ENCODE data around the gene SLFN12. TPM values are rescaled to one million over a fixed set of nuclear protein-coding genes. Genes with fewer than 3 reads are reported as not detected.

The SLFN12 gene
- total and polyA plus RNA-seq, 2 donors = 3.4 to 9.7 TPM

GRCh38 chr17:35453171-35453570 is 20.9 kb upstream of the SLFN12 start:
- peaks cover 4 to 38% of the 10 kb centered on the region in 2 donors for H3K27me3 ChIP-seq (ENCODE audit: control insufficient read depth in 2 of 2, insufficient read depth in 1 of 2, low read length in 1 of 2)

DNA sequence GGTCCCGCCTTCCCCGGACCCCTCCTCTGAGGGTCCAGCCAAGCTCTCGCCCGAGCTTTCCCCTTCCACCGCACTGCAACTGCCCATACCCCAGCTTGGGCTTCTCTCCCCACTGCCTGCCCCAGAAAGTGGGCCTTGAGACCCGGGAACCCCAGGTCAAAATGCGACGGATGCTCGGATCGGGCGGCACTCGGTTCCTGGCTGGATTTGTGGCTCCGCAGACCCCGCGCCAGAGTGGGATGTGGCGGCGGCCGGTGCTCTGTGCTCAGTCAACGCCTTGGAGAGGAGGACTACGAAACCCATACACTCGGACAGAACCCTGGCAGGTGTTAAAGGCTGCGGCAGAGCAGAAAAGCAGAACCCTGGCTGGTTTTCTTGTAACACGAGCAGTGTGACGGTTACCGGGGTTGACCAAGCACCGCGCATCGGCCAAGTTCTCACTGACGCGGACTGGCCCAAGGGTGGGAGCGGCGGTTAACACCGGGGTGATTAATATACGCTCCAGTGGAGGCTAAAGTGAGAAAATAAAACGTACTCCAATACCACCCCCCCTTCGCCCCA is 17.2 kb upstream of the SLFN12 start:
- Histone ChIP-seq H3K36me3 (ENCODE audit: control insufficient read depth in 2 of 2, insufficient read depth in 2 of 2, low read length in 1 of 2) (no peaks in the 10 kb centered on the region), H3K9me3 (ENCODE audit: control insufficient read depth in 2 of 2, insufficient read depth in 1 of 2, low read length in 1 of 2) (peaks cover 0 to 5% of the 10 kb centered on the region in 2 donors), H3K27ac (ENCODE audit: low read depth in 1 of 2, low read length in 1 of 2) (no peak overlapping the region), H3K27me3 (ENCODE audit: control insufficient read depth in 2 of 2, insufficient read depth in 1 of 2, low read length in 1 of 2) (peaks cover 4 to 40% of the 10 kb centered on the region in 2 donors), H3K4me3 (ENCODE audit: low read length in 2 of 2) (peak overlapping the region; percentile 32 to 73), H3K4me1 (ENCODE audit: control insufficient read depth in 2 of 2, insufficient read depth in 2 of 2, low read length in 2 of 2) (peaks cover 6 to 25% of the 10 kb centered on the region in 2 donors)
- peak in 2 of 9 donors; percentile 7 to 35 for DNase-seq (ENCODE audit: low read depth in 6 of 9, low spot score in 9 of 9)
- WGBS = 11% methylated on average over 36 of the region's 36 CpGs

More at GRCh38 chr17:35453171-35453570, 20.9 kb upstream of the SLFN12 start:
- H3K9me3 ChIP-seq (ENCODE audit: control insufficient read depth in 2 of 2, insufficient read depth in 1 of 2, low read length in 1 of 2) = peaks cover 0 to 5% of the 10 kb centered on the region in 2 donors
- no peak overlapping the region for H3K27ac ChIP-seq (ENCODE audit: low read depth in 1 of 2, low read length in 1 of 2)
- no peak overlapping the region for H3K4me3 ChIP-seq (ENCODE audit: low read length in 2 of 2)
- DNase-seq (ENCODE audit: low read depth in 6 of 9, low spot score in 9 of 9) = no peak
- peaks cover 0 to 15% of the 10 kb centered on the region in 2 donors for H3K4me1 ChIP-seq (ENCODE audit: control insufficient read depth in 2 of 2, insufficient read depth in 2 of 2, low read length in 2 of 2)
- WGBS = 92% methylated on average over 1 of the region's 1 CpG
- no peaks in the 10 kb centered on the region for H3K36me3 ChIP-seq (ENCODE audit: control insufficient read depth in 2 of 2, insufficient read depth in 2 of 2, low read length in 1 of 2)

GRCh38 chr17:35448899-35449227 is 16.6 kb upstream of the SLFN12 start:
- H3K27ac ChIP-seq (ENCODE audit: low read depth in 1 of 2, low read length in 1 of 2) = no peak overlapping the region

GRCh38 chr17:35448214-35448898 is 16.1 kb upstream of the SLFN12 start, which contains the start of gene SLFN13:
TSS of gene SLFN13 (minus strand) at chr17:35448766. CDS start at chr17:35445680, 3,086 bp downstream.
- Histone ChIP-seq H3K36me3 (ENCODE audit: control insufficient read depth in 2 of 2, insufficient read depth in 2 of 2, low read length in 1 of 2) (no peaks in the 10 kb centered on the region), H3K27ac (ENCODE audit: low read depth in 1 of 2, low read length in 1 of 2) (peak within 1 kb of the TSS; percentile 22 to 71), H3K27me3 (ENCODE audit: control insufficient read depth in 2 of 2, insufficient read depth in 1 of 2, low read length in 1 of 2) (peaks cover 4 to 40% of the 10 kb centered on the region in 2 donors), H3K4me1 (ENCODE audit: control insufficient read depth in 2 of 2, insufficient read depth in 2 of 2, low read length in 2 of 2) (peaks cover 6 to 25% of the 10 kb centered on the region in 2 donors), H3K9me3 (ENCODE audit: control insufficient read depth in 2 of 2, insufficient read depth in 1 of 2, low read length in 1 of 2) (peaks cover 0 to 5% of the 10 kb centered on the region in 2 donors), H3K4me3 (ENCODE audit: low read length in 2 of 2) (peak within 1 kb of the TSS; percentile 57 to 73)
- 1% methylated on average over 44 of the region's 44 CpGs for WGBS
- DNase-seq (ENCODE audit: low read depth in 6 of 9, low spot score in 9 of 9) = peak in 5 of 9 donors; percentile 62 to 87 (median 73)

More at GRCh38 chr17:35448899-35449227, 16.6 kb upstream of the SLFN12 start:
- Histone ChIP-seq H3K36me3 (ENCODE audit: control insufficient read depth in 2 of 2, insufficient read depth in 2 of 2, low read length in 1 of 2) (no peaks in the 10 kb centered on the region), H3K4me1 (ENCODE audit: control insufficient read depth in 2 of 2, insufficient read depth in 2 of 2, low read length in 2 of 2) (peaks cover 6 to 25% of the 10 kb centered on the region in 2 donors), H3K9me3 (ENCODE audit: control insufficient read depth in 2 of 2, insufficient read depth in 1 of 2, low read length in 1 of 2) (peaks cover 0 to 5% of the 10 kb centered on the region in 2 donors), H3K27me3 (ENCODE audit: control insufficient read depth in 2 of 2, insufficient read depth in 1 of 2, low read length in 1 of 2) (peaks cover 4 to 40% of the 10 kb centered on the region in 2 donors), H3K4me3 (ENCODE audit: low read length in 2 of 2) (peak overlapping the region; percentile 57 to 73)
- DNase-seq (ENCODE audit: low read depth in 6 of 9, low spot score in 9 of 9) = no peak
- WGBS = 17% methylated on average over 16 of the region's 16 CpGs

- Histone ChIP-seq H3K4me3 (ENCODE audit: low read length in 2 of 2) (peak overlapping the region; percentile 57 to 73), H3K27ac (ENCODE audit: low read depth in 1 of 2, low read length in 1 of 2) (no peak overlapping the region), H3K9me3 (ENCODE audit: control insufficient read depth in 2 of 2, insufficient read depth in 1 of 2, low read length in 1 of 2) (peaks cover 0 to 5% of the 10 kb centered on the region in 2 donors), H3K4me1 (ENCODE audit: control insufficient read depth in 2 of 2, insufficient read depth in 2 of 2, low read length in 2 of 2) (peaks cover 6 to 25% of the 10 kb centered on the region in 2 donors), H3K36me3 (ENCODE audit: control insufficient read depth in 2 of 2, insufficient read depth in 2 of 2, low read length in 1 of 2) (no peaks in the 10 kb centered on the region), H3K27me3 (ENCODE audit: control insufficient read depth in 2 of 2, insufficient read depth in 1 of 2, low read length in 1 of 2) (peaks cover 4 to 39% of the 10 kb centered on the region in 2 donors)
- WGBS = 57% methylated on average over 3 of the region's 3 CpGs
- peak in 1 of 9 donors; percentile 18 for DNase-seq (ENCODE audit: low read depth in 6 of 9, low spot score in 9 of 9)
Observed at GRCh38 chr17:35447499-35447898, 15.2 kb upstream of the SLFN12 start.

- no peak for DNase-seq (ENCODE audit: low read depth in 6 of 9, low spot score in 9 of 9)
- Histone ChIP-seq H3K4me3 (ENCODE audit: low read length in 2 of 2) (no peak overlapping the region), H3K9me3 (ENCODE audit: control insufficient read depth in 2 of 2, insufficient read depth in 1 of 2, low read length in 1 of 2) (no peaks in the 10 kb centered on the region), H3K27me3 (ENCODE audit: control insufficient read depth in 2 of 2, insufficient read depth in 1 of 2, low read length in 1 of 2) (no peaks in the 10 kb centered on the region), H3K36me3 (ENCODE audit: control insufficient read depth in 2 of 2, insufficient read depth in 2 of 2, low read length in 1 of 2) (no peaks in the 10 kb centered on the region), H3K27ac (ENCODE audit: low read depth in 1 of 2, low read length in 1 of 2) (no peak overlapping the region), H3K4me1 (ENCODE audit: control insufficient read depth in 2 of 2, insufficient read depth in 2 of 2, low read length in 2 of 2) (peaks cover 0 to 6% of the 10 kb centered on the region in 2 donors)
Observed at GRCh38 chr17:35438433-35438832, 6.1 kb upstream of the SLFN12 start.

GRCh38 chr17:35433075-35433894 is 985 bp upstream of the SLFN12 start:
- Histone ChIP-seq H3K27ac (ENCODE audit: low read depth in 1 of 2, low read length in 1 of 2) (peak overlapping the region; percentile 49 to 90), H3K36me3 (ENCODE audit: control insufficient read depth in 2 of 2, insufficient read depth in 2 of 2, low read length in 1 of 2) (no peaks in the 10 kb centered on the region), H3K4me3 (ENCODE audit: low read length in 2 of 2) (peak overlapping the region; percentile 47 to 76), H3K27me3 (ENCODE audit: control insufficient read depth in 2 of 2, insufficient read depth in 1 of 2, low read length in 1 of 2) (no peaks in the 10 kb centered on the region), H3K4me1 (ENCODE audit: control insufficient read depth in 2 of 2, insufficient read depth in 2 of 2, low read length in 2 of 2) (peaks cover 0 to 23% of the 10 kb centered on the region in 2 donors), H3K9me3 (ENCODE audit: control insufficient read depth in 2 of 2, insufficient read depth in 1 of 2, low read length in 1 of 2) (no peaks in the 10 kb centered on the region)
- DNase-seq (ENCODE audit: low read depth in 6 of 9, low spot score in 9 of 9) = peak in 4 of 9 donors; percentile 36 to 70 (median 50)
- 22% methylated on average over 19 of the region's 19 CpGs for WGBS

GRCh38 chr17:35429702-35430101 is 2.6 kb downstream of the SLFN12 start:
- WGBS = 98% methylated on average over 2 of the region's 2 CpGs
- Histone ChIP-seq H3K4me1 (ENCODE audit: control insufficient read depth in 2 of 2, insufficient read depth in 2 of 2, low read length in 2 of 2) (peaks cover 0 to 23% of the 10 kb centered on the region in 2 donors), H3K36me3 (ENCODE audit: control insufficient read depth in 2 of 2, insufficient read depth in 2 of 2, low read length in 1 of 2) (no peaks in the 10 kb centered on the region), H3K4me3 (ENCODE audit: low read length in 2 of 2) (no peak overlapping the region), H3K27me3 (ENCODE audit: control insufficient read depth in 2 of 2, insufficient read depth in 1 of 2, low read length in 1 of 2) (no peaks in the 10 kb centered on the region), H3K27ac (ENCODE audit: low read depth in 1 of 2, low read length in 1 of 2) (no peak overlapping the region), H3K9me3 (ENCODE audit: control insufficient read depth in 2 of 2, insufficient read depth in 1 of 2, low read length in 1 of 2) (no peaks in the 10 kb centered on the region)
- no peak for DNase-seq (ENCODE audit: low read depth in 6 of 9, low spot score in 9 of 9)

All from thymus (tissue), 11 donors.